ENCODE data around the gene LYZL1. TPM values are rescaled to one million over a fixed set of nuclear protein-coding genes. Genes with fewer than 3 reads are reported as not detected.
A peak's percentile ranks its signal among the peaks of the same experiment; 100 is the strongest.
"Not testable (repeated sequence)": the region's sequence is repeated elsewhere in the genome, so short reads cannot be mapped to it uniquely, and the experiment has no call there.

LYZL1 gene
- total and polyA plus RNA-seq, 7 donors = not detected

GRCh38 chr10:29329420-29329819 is 40.5 kb downstream of the LYZL1 start:
- Histone ChIP-seq H3K4me1 (peaks cover 0 to 28% (median 17%) of the 10 kb centered on the region in 4 donors), H3K36me3 (no peaks in the 10 kb centered on the region), H3K27me3 (no peaks in the 10 kb centered on the region), H3K27ac (peak overlapping the region in 3 of 4 donors; percentile 36 to 73 (median 51)), H3K4me3 (no peak overlapping the region), H3K9me3 (no peaks in the 10 kb centered on the region)
- TF ChIP-seq POLR2A (IDR thresholded peaks at IDR 0.05) (no peak), EP300 (IDR thresholded peaks at IDR 0.05) (no peak), POLR2AphosphoS5 (IDR thresholded peaks at IDR 0.05) (no peak)
- TF ChIP-seq, protein P1, sequence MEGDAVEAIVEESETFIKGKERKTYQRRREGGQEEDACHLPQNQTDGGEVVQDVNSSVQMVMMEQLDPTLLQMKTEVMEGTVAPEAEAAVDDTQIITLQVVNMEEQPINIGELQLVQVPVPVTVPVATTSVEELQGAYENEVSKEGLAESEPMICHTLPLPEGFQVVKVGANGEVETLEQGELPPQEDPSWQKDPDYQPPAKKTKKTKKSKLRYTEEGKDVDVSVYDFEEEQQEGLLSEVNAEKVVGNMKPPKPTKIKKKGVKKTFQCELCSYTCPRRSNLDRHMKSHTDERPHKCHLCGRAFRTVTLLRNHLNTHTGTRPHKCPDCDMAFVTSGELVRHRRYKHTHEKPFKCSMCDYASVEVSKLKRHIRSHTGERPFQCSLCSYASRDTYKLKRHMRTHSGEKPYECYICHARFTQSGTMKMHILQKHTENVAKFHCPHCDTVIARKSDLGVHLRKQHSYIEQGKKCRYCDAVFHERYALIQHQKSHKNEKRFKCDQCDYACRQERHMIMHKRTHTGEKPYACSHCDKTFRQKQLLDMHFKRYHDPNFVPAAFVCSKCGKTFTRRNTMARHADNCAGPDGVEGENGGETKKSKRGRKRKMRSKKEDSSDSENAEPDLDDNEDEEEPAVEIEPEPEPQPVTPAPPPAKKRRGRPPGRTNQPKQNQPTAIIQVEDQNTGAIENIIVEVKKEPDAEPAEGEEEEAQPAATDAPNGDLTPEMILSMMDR (IDR thresholded peaks at IDR 0.05) = no peak
- intact Hi-C loops (cut with DNase I) = no loop called here
- no peak for DNase-seq
- 56 to 71% methylated on average over 5 of the region's 5 CpGs for WGBS, 2 donors

GRCh38 chr10:29332061-29332760 is 43.3 kb downstream of the LYZL1 start:
- Histone ChIP-seq H3K36me3 (no peaks in the 10 kb centered on the region), H3K27ac (no peak overlapping the region), H3K27me3 (no peaks in the 10 kb centered on the region), H3K9me3 (peaks cover 0 to 2% (median 0%) of the 10 kb centered on the region in 4 donors), H3K4me1 (peaks cover 0 to 27% (median 16%) of the 10 kb centered on the region in 4 donors), H3K4me3 (no peak overlapping the region)
- WGBS, 2 donors = 72 to 82% methylated on average over 4 of the region's 4 CpGs
- TF ChIP-seq EP300 (IDR thresholded peaks at IDR 0.05) = no peak
- no peak for DNase-seq
- intact Hi-C loops (cut with DNase I) = no loop called here

DNA sequence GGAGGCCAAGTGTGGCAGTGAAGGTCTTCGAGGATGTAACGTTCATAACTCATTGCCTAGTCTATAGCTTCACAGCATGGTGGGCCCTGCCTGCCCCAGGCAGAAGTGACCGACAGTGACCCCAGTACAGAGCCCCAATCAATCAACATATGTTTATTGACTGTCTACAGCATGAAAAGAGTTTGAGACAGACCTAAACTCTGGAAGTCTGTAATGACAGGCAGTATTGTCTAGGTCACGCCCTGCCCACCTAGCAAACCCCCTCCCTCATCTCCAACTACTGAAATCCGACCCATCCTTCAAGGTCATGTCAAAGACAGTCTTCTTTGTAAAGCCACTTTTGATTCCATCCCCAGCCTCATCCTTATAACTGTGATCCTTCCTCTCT is 43.9 kb downstream of the LYZL1 start:
- H3K4me1 ChIP-seq = peaks cover 0 to 27% (median 16%) of the 10 kb centered on the region in 4 donors
- no peaks in the 10 kb centered on the region for H3K36me3 ChIP-seq
- H3K9me3 ChIP-seq = peaks cover 0 to 2% (median 0%) of the 10 kb centered on the region in 4 donors
- no peaks in the 10 kb centered on the region for H3K27me3 ChIP-seq
- intact Hi-C loops (cut with DNase I) = no loop called here
- no peak for DNase-seq
- TF ChIP-seq POLR2A (IDR thresholded peaks at IDR 0.05) = no peak
- H3K27ac ChIP-seq = no peak overlapping the region
- H3K4me3 ChIP-seq = no peak overlapping the region
- 48 to 61% methylated on average over 5 of the region's 5 CpGs for WGBS, 2 donors

DNA sequence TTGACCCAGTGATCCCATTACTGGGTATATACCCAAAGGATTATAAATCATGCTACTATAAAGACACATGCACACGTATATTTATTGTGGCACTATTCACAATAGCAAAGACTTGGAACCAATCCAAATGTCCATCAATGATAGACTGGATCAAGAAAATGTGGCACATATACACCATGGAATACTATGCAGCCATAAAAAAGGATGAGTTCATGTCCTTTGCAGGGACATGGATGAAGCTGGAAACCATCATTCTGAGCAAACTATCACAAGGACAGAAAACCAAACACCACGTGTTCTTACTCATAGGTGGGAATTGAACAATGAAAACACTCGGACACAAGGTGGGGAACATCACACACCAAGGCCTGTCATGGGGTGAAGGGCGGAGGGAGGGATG is 48.7 kb downstream of the LYZL1 start:
- H3K4me3 ChIP-seq; H3K27me3 ChIP-seq; intact Hi-C loops (cut with DNase I); H3K9me3 ChIP-seq; DNase-seq; H3K36me3 ChIP-seq; H3K27ac ChIP-seq; H3K4me1 ChIP-seq: not testable (repeated sequence)
- WGBS, 2 donors = 74 to 96% methylated on average over 4 of the region's 4 CpGs

DNA sequence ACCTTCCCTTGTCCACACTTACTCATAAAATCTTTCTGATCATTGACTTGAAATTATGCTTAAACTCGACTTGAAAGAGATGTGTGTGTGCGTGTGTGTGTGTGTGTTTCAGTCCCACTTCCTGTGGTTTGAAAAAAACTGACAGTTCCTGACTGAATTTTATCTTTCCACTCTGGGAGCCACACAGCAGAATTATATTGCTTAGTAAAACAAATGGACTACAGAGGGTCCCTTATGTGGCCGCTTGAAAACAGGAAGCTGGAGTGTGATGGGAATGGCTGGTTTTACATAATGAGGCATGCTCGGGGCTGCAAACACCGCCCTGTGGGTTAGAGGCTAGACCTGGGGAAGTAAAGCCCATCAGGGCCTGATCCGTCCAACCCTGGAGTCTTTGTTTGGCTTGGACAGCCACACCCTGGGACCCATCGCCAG is 54.8 kb downstream of the LYZL1 start:
- Histone ChIP-seq H3K4me1 (no peaks in the 10 kb centered on the region), H3K9me3 (peaks cover 0 to 7% (median 0%) of the 10 kb centered on the region in 4 donors), H3K36me3 (no peaks in the 10 kb centered on the region), H3K4me3 (no peak overlapping the region), H3K27ac (no peak overlapping the region), H3K27me3 (no peaks in the 10 kb centered on the region)
- intact Hi-C loops (cut with DNase I) = no loop called here
- 49 to 77% methylated on average over 7 of the region's 7 CpGs for whole genome bisulfite sequencing, 2 donors
- TF ChIP-seq EP300 (IDR thresholded peaks at IDR 0.05) (no peak), POLR2A (IDR thresholded peaks at IDR 0.05) (no peak), POLR2AphosphoS5 (IDR thresholded peaks at IDR 0.05) (no peak)
- TF ChIP-seq, protein P1 (IDR thresholded peaks at IDR 0.05) = no peak
- DNase-seq = no peak

GRCh38 chr10:29344073-29344820 is 55.4 kb downstream of the LYZL1 start:
- TF ChIP-seq EP300 (IDR thresholded peaks at IDR 0.05) (no peak), POLR2AphosphoS5 (IDR thresholded peaks at IDR 0.05) (peak in 1 of 4 donors; percentile 19)
- H3K4me3 ChIP-seq = no peak overlapping the region
- H3K27ac ChIP-seq = no peak overlapping the region
- 67 to 75% methylated on average over 18 of the region's 18 CpGs for WGBS, 2 donors
- no peaks in the 10 kb centered on the region for H3K27me3 ChIP-seq
- no peaks in the 10 kb centered on the region for H3K4me1 ChIP-seq
- intact Hi-C loops (cut with DNase I) = no loop called here
- H3K9me3 ChIP-seq = peaks cover 0 to 7% (median 0%) of the 10 kb centered on the region in 4 donors
- DNase-seq = no peak
- H3K36me3 ChIP-seq = no peaks in the 10 kb centered on the region
